Limb (tissue), 2 donors: ENCODE results near the gene GAREM2.

Source experiments
- DNase-seq, 2 donors: peaks; one replicate each; pipeline ENCODE4 v3.0.0-alpha.2; 2016; ENCODE audit errors: extremely low spot score in 2 of 2

The GAREM2 gene

GRCh38 chr2:26169681-26170414 lies 3.0 kb upstream of the GAREM2 start:
- peak in 1 of 2 donors; percentile 20 for DNase-seq

- DNase-seq: peak in 1 of 2 donors; percentile 21
Measured at GRCh38 chr2:26170795-26171194, 2.1 kb upstream of the GAREM2 start.

- DNase-seq: peak in 1 of 2 donors; percentile 74
Measured at GRCh38 chr2:26172189-26172870, 558 bp upstream of the GAREM2 start.

GRCh38 chr2:26173776-26174482 lies 1.0 kb downstream of the GAREM2 start:
- peak in 1 of 2 donors; percentile 70 for DNase-seq

- DNase-seq: no peak
Measured at GRCh38 chr2:26174691-26175465, 2.0 kb downstream of the GAREM2 start.

GRCh38 chr2:26175466-26176278 lies 2.8 kb downstream of the GAREM2 start:
- no peak for DNase-seq

GRCh38 chr2:26176279-26176615 lies 3.4 kb downstream of the GAREM2 start:
- DNase-seq: no peak

GRCh38 chr2:26177122-26177521 lies 4.2 kb downstream of the GAREM2 start:
- DNase-seq: no peak

GRCh38 chr2:26178246-26178645 lies 5.4 kb downstream of the GAREM2 start:
- DNase-seq: no peak

- DNase-seq: peak; percentile 47 to 70
Measured at GRCh38 chr2:26178746-26179436, 6.0 kb downstream of the GAREM2 start.

GRCh38 chr2:26179446-26179913 lies 6.6 kb downstream of the GAREM2 start:
- DNase-seq: peak in 1 of 2 donors; percentile 54

- no peak for DNase-seq
Measured at GRCh38 chr2:26182441-26182840, 9.6 kb downstream of the GAREM2 start.

GRCh38 chr2:26182887-26183630 lies 10.2 kb downstream of the GAREM2 start:
- DNase-seq: no peak

- no peak for DNase-seq
Measured at GRCh38 chr2:26184121-26184520, 11.2 kb downstream of the GAREM2 start.

- peak; percentile 80 to 91 for DNase-seq
Measured at GRCh38 chr2:26184555-26185303, 11.8 kb downstream of the GAREM2 start.

- DNase-seq: no peak
Measured at GRCh38 chr2:26185304-26185928, 12.5 kb downstream of the GAREM2 start.

- no peak for DNase-seq
Measured at GRCh38 chr2:26185954-26186770, 13.3 kb downstream of the GAREM2 start.
